ACC112 (cell line): ENCODE measurements around the gene CRIP3.

ENCODE experiments used
- H2AFZ ChIP-seq: fragments of 200-600 bp; sonication (generic); one replicate; pipeline ENCODE4 v1.6.0; 2017; ENCODE audit warnings: antibody characterized with exemption, low read length; ENCODE audit not compliant: unreplicated experiment
- H3K27ac ChIP-seq: fragments of 200-600 bp; sonication (generic); 2 replicates; pipeline ENCODE4 v1.5.1; 2014; ENCODE audit warnings: low read depth, mild to moderate bottlenecking, antibody characterized with exemption, low read length, moderate library complexity
- H3K27me3 ChIP-seq: fragments of 200-600 bp; sonication (generic); 2 replicates; pipeline ENCODE4 v1.6.1; 2014; ENCODE audit warnings: mild to moderate bottlenecking, antibody characterized with exemption, low read length, moderate library complexity, mixed read lengths; ENCODE audit not compliant: insufficient read depth
- H3K36me3 ChIP-seq: fragments of 200-600 bp; sonication (generic); 2 replicates; pipeline ENCODE4 v1.6.1; 2016; ENCODE audit warnings: mild to moderate bottlenecking, antibody characterized with exemption, low read length, moderate library complexity, mixed read lengths; ENCODE audit not compliant: insufficient read depth
- H3K4me1 ChIP-seq: fragments of 200-600 bp; sonication (generic); one replicate; pipeline ENCODE4 v1.6.1; 2016; ENCODE audit warnings: low read length, mixed read lengths; ENCODE audit not compliant: insufficient read depth, unreplicated experiment, control insufficient read depth
- H3K4me3 ChIP-seq: fragments of 200-600 bp; sonication (generic); 2 replicates; pipeline ENCODE4 v1.5.1; 2014; ENCODE audit warnings: mild to moderate bottlenecking, low read depth, low read length
- H3K79me2 ChIP-seq: fragments of 200-600 bp; sonication (generic); one replicate; pipeline ENCODE4 v1.6.0; 2016; ENCODE audit warnings: low read length; ENCODE audit not compliant: control insufficient read depth, unreplicated experiment, insufficient read depth

Gene CRIP3

DNA sequence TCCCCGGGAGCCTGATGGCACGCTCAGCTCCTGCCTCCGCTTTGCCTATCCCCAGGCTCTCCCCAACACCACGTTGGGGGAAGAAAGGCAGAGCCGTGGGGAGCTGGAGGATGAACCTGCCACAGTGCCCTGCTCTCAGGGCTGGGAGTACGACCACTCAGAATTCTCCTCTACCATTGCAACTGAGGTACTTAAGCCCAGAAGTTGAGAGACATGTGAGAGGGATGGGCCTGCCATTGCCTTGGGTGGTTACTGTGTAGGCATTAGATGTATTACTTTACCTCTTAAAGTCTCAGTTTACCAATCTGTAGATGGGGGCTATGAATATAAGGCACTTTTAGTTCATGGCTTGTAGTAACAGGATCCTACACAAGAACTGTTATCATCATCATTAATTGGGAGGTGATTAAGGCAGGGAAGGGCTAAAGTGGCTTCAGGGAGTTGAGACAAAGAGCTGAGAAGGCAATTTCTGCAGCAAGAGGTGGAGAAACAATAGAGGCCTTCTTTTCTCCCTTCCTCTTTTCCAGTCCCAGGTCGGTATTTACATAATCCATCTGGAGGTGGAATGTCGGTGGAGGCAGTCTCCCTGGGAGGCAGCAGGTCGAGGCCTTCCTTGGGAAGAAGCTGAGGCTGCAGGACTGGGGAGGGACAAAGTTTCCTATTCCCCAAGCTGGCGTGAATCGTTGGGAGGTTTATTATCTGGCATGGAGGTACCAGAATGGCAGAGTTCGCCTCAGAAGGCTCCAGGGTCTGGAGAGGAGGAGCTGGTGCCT is 9.9 kb downstream of the CRIP3 start:
- Histone ChIP-seq H3K4me3 (no peak overlapping the region), H3K27me3 (peaks cover 11% of the 10 kb centered on the region), H3K36me3 (no peaks in the 10 kb centered on the region), H2AFZ (no peak overlapping the region), H3K27ac (no peak overlapping the region), H3K4me1 (no peaks in the 10 kb centered on the region), H3K79me2 (no peaks in the 10 kb centered on the region)

DNA sequence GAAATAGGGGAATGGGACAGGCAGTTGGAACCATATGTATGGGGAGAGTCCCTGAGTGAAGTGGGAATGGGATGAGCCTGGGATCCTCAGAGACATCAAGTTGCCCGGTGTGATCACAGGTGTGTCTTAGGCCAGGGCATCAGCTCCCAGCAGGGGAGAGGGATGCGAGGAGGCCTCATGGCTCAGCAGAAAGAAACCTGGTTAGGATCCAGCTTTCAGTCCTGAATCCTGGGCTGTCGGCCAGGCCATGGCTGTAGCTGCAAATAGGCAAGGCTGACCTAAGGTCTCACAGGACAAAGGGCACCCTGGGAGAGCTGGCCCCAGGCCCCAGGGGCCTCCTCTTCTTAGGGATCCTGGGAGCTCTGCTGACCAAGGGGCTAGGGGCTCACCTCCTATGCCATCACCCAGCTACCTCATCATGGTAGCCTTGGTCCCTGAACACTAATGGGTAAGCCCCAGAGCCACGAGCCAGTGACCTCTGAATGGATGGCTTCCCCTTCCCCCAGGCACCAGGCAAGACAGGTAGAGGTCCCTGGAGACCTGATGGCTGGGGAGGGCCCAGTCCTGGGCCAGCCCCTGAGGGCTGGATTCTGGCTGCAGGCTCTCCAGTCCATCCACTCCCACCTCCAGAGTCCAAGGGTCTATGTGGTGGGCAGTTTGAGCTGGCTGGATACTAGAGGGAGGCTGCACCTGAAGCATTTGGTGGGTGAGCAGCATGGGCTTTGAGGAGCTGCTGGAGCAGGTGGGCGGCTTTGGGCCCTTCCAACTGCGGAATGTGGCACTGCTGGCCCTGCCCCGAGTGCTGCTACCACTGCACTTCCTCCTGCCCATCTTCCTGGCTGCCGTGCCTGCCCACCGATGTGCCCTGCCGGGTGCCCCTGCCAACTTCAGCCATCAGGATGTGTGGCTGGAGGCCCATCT is 10.7 kb downstream of the CRIP3 start, which contains the start of gene SLC22A7:
Gene SLC22A7 (plus strand): TSS at position 617 of the 921 bp plus-strand sequence. CDS start 99 bp downstream, at position 716.
- peaks cover 11% of the 10 kb centered on the region for H3K27me3 ChIP-seq
- no peak within 1 kb of the TSS for H3K27ac ChIP-seq
- H3K79me2 ChIP-seq = no peaks in the 10 kb centered on the region
- H2AFZ ChIP-seq = no peak within 1 kb of the TSS
- H3K4me1 ChIP-seq = no peaks in the 10 kb centered on the region
- no peak within 1 kb of the TSS for H3K4me3 ChIP-seq
- H3K36me3 ChIP-seq = no peaks in the 10 kb centered on the region

DNA sequence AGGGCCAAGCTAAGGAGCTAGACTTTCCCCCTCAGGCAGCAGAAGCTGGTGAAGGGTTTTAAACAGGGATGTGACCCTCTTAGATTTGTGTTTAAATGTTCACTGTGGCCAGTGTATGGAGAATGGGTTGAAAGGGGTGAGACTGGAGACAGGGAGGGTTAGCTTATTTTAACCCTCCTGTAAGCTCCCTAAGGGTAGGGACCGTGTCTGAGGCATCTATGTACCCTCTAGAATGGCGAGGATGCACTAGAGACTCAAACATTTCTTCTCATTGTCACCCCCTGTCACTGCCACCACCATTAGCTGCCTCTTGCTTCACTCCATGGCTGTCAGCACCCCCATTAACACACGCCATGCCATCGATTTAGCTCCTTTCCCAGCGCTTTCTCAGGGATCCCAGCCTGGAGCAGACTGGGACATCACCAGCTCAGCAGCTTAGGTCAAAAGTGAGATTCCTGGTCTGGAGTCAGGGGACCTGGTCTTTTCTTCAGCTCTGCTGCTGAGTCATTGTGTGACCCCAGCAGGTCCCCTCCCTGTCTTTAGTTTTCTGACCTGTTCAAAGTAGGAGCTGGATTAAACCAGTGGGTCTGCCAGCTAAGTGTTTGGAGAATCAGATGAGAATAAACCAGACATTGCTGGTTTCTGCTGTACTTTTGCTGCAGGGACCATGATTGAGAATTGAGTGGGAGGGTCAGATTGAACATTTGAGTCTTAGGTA is 11.7 kb downstream of the CRIP3 start:
- H3K4me3 ChIP-seq = no peak overlapping the region
- no peaks in the 10 kb centered on the region for H3K79me2 ChIP-seq
- H3K27me3 ChIP-seq = peaks cover 11% of the 10 kb centered on the region
- no peak overlapping the region for H3K27ac ChIP-seq
- H3K36me3 ChIP-seq = no peaks in the 10 kb centered on the region
- no peaks in the 10 kb centered on the region for H3K4me1 ChIP-seq
- H2AFZ ChIP-seq = no peak overlapping the region

DNA sequence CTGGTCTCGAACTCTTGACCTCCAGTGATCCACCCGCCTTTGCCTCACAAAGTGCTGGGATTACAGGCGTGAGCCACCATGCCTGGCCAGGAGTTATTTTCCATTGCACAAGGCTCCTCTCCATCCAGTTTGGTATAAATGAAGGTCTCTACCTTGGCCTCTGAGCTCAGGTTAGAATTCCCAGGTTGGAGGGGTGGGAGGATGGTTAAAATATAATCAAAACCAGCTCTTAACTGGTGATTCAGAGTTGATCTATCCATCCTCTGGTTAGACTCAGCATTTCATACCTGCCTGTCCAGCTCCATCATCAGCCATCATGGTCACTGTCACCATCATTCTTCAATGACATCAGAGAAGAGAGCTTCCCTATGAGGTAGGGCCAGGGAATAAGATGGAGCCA is 13.2 kb downstream of the CRIP3 start:
- Histone ChIP-seq H3K27me3 (peaks cover 11% of the 10 kb centered on the region), H3K4me3 (no peak overlapping the region), H3K4me1 (no peaks in the 10 kb centered on the region), H3K36me3 (no peaks in the 10 kb centered on the region), H2AFZ (no peak overlapping the region), H3K27ac (no peak overlapping the region), H3K79me2 (no peaks in the 10 kb centered on the region)

DNA sequence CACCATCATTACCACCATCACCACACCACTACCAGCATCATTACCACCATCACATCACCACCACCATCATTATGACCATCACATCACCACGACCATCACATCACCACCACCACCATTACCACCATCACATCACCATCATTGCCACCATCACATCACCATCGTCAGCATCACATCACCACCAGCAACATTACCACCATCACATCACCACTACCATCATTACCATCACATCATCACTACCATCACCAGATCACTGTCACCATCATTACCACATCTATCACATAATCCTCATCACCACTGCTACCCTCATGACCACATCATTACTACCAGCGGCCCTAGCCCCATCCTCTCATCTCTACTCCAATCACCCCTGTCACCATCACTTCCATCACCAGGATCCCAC is 14.1 kb downstream of the CRIP3 start:
- Histone ChIP-seq H2AFZ (no peak overlapping the region), H3K4me3 (no peak overlapping the region), H3K4me1 (no peaks in the 10 kb centered on the region), H3K27me3 (peaks cover 6% of the 10 kb centered on the region; the same call in 1 of the 2 replicates), H3K27ac (no peak overlapping the region), H3K79me2 (no peaks in the 10 kb centered on the region), H3K36me3 (no peaks in the 10 kb centered on the region)

GRCh38 chr6:43293698-43294097 is 14.9 kb downstream of the CRIP3 start:
- no peak overlapping the region for H3K4me3 ChIP-seq
- no peaks in the 10 kb centered on the region for H3K79me2 ChIP-seq
- no peaks in the 10 kb centered on the region for H3K27me3 ChIP-seq
- H3K36me3 ChIP-seq = no peaks in the 10 kb centered on the region
- H3K27ac ChIP-seq = no peak overlapping the region
- no peak overlapping the region for H2AFZ ChIP-seq
- H3K4me1 ChIP-seq = no peaks in the 10 kb centered on the region

DNA sequence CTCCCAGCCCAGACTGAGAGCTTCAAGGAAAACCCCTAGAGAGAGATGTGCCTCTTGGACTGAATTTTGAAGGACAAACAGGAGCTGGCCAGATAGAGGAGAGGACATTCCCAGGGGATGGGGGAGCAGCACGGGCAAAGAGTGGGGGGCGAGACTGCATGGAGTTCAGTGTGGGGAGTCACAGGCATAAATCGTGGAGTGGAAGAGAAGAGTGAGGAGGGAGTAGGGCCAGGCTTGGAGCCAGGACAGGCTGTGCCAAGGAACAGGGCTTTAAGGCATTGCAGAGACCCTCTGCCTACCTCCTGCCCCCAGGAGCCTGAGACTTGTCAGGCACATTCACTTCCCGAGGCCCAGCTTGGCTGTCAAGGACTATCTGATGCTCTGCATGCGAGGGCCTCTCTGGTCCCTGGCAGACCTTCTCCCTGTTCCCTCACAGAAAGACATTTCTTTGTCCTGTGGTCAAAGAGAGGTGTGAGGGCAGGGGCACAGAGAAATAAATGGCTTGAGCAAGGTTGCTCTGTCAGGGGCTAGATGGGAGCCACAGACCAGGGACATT is 15.8 kb downstream of the CRIP3 start:
- H3K4me1 ChIP-seq = no peaks in the 10 kb centered on the region
- H2AFZ ChIP-seq = no peak overlapping the region
- H3K36me3 ChIP-seq = no peaks in the 10 kb centered on the region
- no peak overlapping the region for H3K4me3 ChIP-seq
- no peak overlapping the region for H3K27ac ChIP-seq
- no peaks in the 10 kb centered on the region for H3K27me3 ChIP-seq
- H3K79me2 ChIP-seq = no peaks in the 10 kb centered on the region

GRCh38 chr6:43292341-43292740 is 16.3 kb downstream of the CRIP3 start:
- Histone ChIP-seq H3K4me3 (no peak overlapping the region), H3K27ac (no peak overlapping the region), H3K36me3 (no peaks in the 10 kb centered on the region), H3K4me1 (no peaks in the 10 kb centered on the region), H3K27me3 (no peaks in the 10 kb centered on the region), H3K79me2 (no peaks in the 10 kb centered on the region), H2AFZ (no peak overlapping the region)

DNA sequence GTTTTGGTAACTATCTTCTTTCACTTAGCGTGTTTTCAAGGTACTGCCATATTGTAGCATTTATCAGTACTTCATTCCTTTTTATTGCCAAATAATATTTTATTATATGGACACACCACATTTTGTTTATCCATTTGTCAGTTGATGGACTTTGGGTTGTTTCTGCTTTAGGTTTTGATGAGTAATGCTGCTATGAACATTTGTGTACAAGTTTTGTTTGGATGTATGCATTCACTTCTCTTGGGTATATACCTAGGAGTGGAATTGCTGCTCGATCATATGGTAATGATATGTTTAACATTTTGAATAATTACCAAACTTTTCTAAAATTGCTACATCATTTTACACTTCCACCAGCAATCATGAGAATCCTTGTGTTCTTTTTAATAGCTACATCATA is 16.9 kb downstream of the CRIP3 start:
- no peaks in the 10 kb centered on the region for H3K4me1 ChIP-seq
- no peaks in the 10 kb centered on the region for H3K36me3 ChIP-seq
- no peaks in the 10 kb centered on the region for H3K27me3 ChIP-seq
- H2AFZ ChIP-seq = no peak overlapping the region
- H3K4me3 ChIP-seq = no peak overlapping the region
- H3K79me2 ChIP-seq = no peaks in the 10 kb centered on the region
- H3K27ac ChIP-seq = no peak overlapping the region

- no peak overlapping the region for H2AFZ ChIP-seq
- no peaks in the 10 kb centered on the region for H3K36me3 ChIP-seq
- H3K27ac ChIP-seq = no peak overlapping the region
- no peaks in the 10 kb centered on the region for H3K79me2 ChIP-seq
- no peak overlapping the region for H3K4me3 ChIP-seq
- H3K27me3 ChIP-seq = peaks cover 4% of the 10 kb centered on the region
- no peaks in the 10 kb centered on the region for H3K4me1 ChIP-seq
Measured at GRCh38 chr6:43290905-43291355, 17.7 kb downstream of the CRIP3 start.
